ENCODE measurements around the gene NOXO1.

NOXO1 gene

GRCh38 chr16:1997494-1998359 is 16.5 kb upstream of the NOXO1 start:
- no peak for FAIRE-seq

GRCh38 chr16:1993731-1994131 is 12.5 kb upstream of the NOXO1 start:
- no peak for FAIRE-seq

GRCh38 chr16:1992704-1993317 is 11.5 kb upstream of the NOXO1 start:
- FAIRE-seq: no peak

- FAIRE-seq: no peak
These were observed 10.9 kb upstream of the NOXO1 start for GRCh38 chr16:1991948-1992703.

GRCh38 chr16:1991588-1991947 is 10.3 kb upstream of the NOXO1 start:
- FAIRE-seq: no peak

GRCh38 chr16:1991135-1991551 is 9.9 kb upstream of the NOXO1 start:
- no peak for FAIRE-seq

- no peak for FAIRE-seq
These were observed 9.3 kb upstream of the NOXO1 start for GRCh38 chr16:1990351-1991134.

GRCh38 chr16:1990101-1990350 is 8.8 kb upstream of the NOXO1 start:
- FAIRE-seq: no peak

GRCh38 chr16:1989209-1990100 is 8.2 kb upstream of the NOXO1 start, which contains the start of gene SYNGR3:
Gene SYNGR3 (plus strand): TSS chr16:1989970. CDS start chr16:1990103, 133 bp downstream.
- no peak for FAIRE-seq

GRCh38 chr16:1987198-1987597 is 5.9 kb upstream of the NOXO1 start:
- no peak for FAIRE-seq

GRCh38 chr16:1985466-1986150 is 4.3 kb upstream of the NOXO1 start:
- no peak for FAIRE-seq

- FAIRE-seq: no peak
These were observed 3.3 kb upstream of the NOXO1 start for GRCh38 chr16:1984347-1985225.

- no peak for FAIRE-seq
These were observed 2.5 kb upstream of the NOXO1 start, which contains the start of gene GFER for GRCh38 chr16:1983544-1984346. Gene GFER (plus strand): TSS chr16:1984193. CDS start chr16:1984219, 26 bp downstream.

GRCh38 chr16:1982991-1983543 is 1.8 kb upstream of the NOXO1 start:
- no peak for FAIRE-seq

- FAIRE-seq: no peak
These were observed 754 bp upstream of the NOXO1 start for GRCh38 chr16:1982013-1982433.

- no peak for FAIRE-seq
These were observed 540 bp downstream of the NOXO1 start for GRCh38 chr16:1980770-1981087.

- no peak for FAIRE-seq
These were observed 1.1 kb downstream of the NOXO1 start for GRCh38 chr16:1980030-1980769.
